ENCODE results near the gene GATAD2B.

GATAD2B gene

GRCh38 chr1:153780551-153780950, 142.2 kb downstream of the GATAD2B start:
- no peak for TF ChIP-seq CTCF (conservative IDR thresholded peaks at IDR 0.05; ENCODE audit: low read depth, low read length)
- DNase-seq (ENCODE audit: low read depth): no peak
- no peak overlapping the region for H3K4me3 ChIP-seq (ENCODE audit: low read length)

GRCh38 chr1:153779781-153780541, 142.8 kb downstream of the GATAD2B start:
- DNase-seq (ENCODE audit: low read depth): no peak

GRCh38 chr1:153778824-153779519, 143.8 kb downstream of the GATAD2B start:
- no peak overlapping the region for H3K4me3 ChIP-seq (ENCODE audit: low read length)
- TF ChIP-seq CTCF (conservative IDR thresholded peaks at IDR 0.05; ENCODE audit: low read depth, low read length): no peak
- DNase-seq (ENCODE audit: low read depth): no peak

More at GRCh38 chr1:153779781-153780541, 142.8 kb downstream of the GATAD2B start:
- no peak overlapping the region for H3K4me3 ChIP-seq (ENCODE audit: low read length)
- TF ChIP-seq CTCF (conservative IDR thresholded peaks at IDR 0.05; ENCODE audit: low read depth, low read length): no peak

- H3K4me3 ChIP-seq (ENCODE audit: low read length): no peak overlapping the region
- DNase-seq (ENCODE audit: low read depth): no peak
- no peak for TF ChIP-seq CTCF (conservative IDR thresholded peaks at IDR 0.05; ENCODE audit: low read depth, low read length)
These were observed 144.5 kb downstream of the GATAD2B start for GRCh38 chr1:153778051-153778823.

GRCh38 chr1:153777648-153778047, 145.1 kb downstream of the GATAD2B start:
- no peak for DNase-seq (ENCODE audit: low read depth)
- H3K4me3 ChIP-seq (ENCODE audit: low read length): no peak overlapping the region
- TF ChIP-seq CTCF (conservative IDR thresholded peaks at IDR 0.05; ENCODE audit: low read depth, low read length): no peak

- no peak overlapping the region for H3K4me3 ChIP-seq (ENCODE audit: low read length)
- DNase-seq (ENCODE audit: low read depth): no peak
- TF ChIP-seq CTCF (conservative IDR thresholded peaks at IDR 0.05; ENCODE audit: low read depth, low read length): no peak
These were observed 145.9 kb downstream of the GATAD2B start for GRCh38 chr1:153776845-153777370.

Measured in retinal pigment epithelial cell (primary cell).